Measurements from ENCODE around the gene SH2B2. TPM values are rescaled to one million over a fixed set of nuclear protein-coding genes. Genes with fewer than 3 reads are reported as not detected.
"Not testable (repeated sequence)": the region's sequence is repeated elsewhere in the genome, so short reads cannot be mapped to it uniquely, and the experiment has no call there.

SH2B2 gene
- total RNA-seq, 1 donor from 2014 or later, result 8.2 TPM

DNA sequence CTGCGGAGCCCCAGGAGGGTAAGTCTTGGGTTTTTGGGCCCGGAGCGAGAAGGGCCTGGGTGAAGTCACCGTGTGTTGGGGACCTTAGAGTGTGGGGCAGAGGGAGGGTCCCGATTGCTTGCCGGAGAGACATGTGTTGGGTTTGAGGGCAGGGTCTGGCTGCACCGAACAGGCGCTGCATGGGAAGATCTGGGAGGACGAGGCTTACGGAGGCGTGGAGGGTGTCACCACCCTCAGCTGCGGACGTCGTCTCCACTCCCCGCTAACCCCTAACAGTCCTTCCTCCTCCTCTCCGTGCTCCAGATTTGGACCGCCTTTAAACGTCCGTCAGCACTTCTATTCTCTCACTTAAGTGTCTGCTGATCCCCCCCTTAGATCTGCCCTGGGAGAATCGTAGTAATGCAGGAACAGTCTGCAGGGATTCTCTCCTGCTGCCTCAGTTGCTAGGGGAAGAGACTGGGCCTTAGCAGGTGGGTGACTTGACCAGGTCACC is 77.8 kb downstream of the SH2B2 start:
- Mint-ChIP-seq H3K4me1 (peaks cover 13% of the 10 kb centered on the region), H3K36me3 (peaks cover 13% of the 10 kb centered on the region), H3K4me3 (peak overlapping the region; percentile 86), H3K27ac (peak overlapping the region; percentile 92)
- DNase-seq (ENCODE audit: low spot score in 2 of 2, unreplicated experiment in 2 of 2); H3K9me3 Mint-ChIP-seq; H3K27me3 Mint-ChIP-seq (ENCODE audit: low read depth): not testable (repeated sequence)

DNA sequence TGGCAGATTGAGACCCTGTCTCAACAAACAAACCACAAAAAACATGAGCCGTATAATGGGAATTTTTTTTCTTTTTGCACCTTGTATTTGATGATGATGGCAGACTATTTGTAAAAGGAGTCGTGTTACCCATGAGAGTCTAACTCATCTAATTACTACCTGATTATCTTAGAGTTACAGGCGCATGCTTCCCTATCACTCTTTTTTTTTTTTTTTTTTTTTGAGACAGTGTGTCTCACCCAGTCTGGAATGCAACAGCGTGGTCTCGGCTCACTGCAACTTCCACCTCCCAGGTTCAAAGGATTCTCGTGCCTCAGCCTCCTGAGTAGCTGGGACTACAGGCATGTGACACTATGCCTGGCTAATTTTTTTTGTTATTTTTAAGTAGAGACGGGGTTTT is 78.7 kb downstream of the SH2B2 start:
- H3K27ac Mint-ChIP-seq; H3K9me3 Mint-ChIP-seq; DNase-seq (ENCODE audit: low spot score in 2 of 2, unreplicated experiment in 2 of 2); H3K27me3 Mint-ChIP-seq (ENCODE audit: low read depth): not testable (repeated sequence)
- Mint-ChIP-seq H3K4me3 (peak overlapping the region; percentile 86), H3K36me3 (peaks cover 20% of the 10 kb centered on the region), H3K4me1 (peaks cover 13% of the 10 kb centered on the region)

DNA sequence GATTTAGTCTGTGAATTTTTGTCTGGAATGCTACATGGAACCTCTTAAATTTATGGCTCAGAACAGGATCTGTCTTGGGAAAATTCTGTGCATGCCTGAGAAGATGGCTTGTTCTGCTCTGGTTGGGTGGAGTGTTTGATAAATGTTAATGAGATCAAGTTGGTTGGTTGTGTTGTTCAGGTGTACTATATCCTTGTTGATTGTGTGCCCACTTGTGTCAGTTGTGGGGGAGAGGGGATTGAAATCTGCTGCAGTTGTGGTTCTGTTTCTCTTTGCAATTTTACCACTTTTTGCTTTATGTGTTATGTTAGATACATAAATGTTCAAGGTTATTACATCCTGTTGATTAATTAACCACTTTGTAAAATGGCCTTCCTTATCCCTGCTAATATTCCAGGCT is 83.4 kb downstream of the SH2B2 start:
- not testable (repeated sequence) for H3K27me3 Mint-ChIP-seq (ENCODE audit: low read depth); H3K9me3 Mint-ChIP-seq; H3K4me1 Mint-ChIP-seq; H3K27ac Mint-ChIP-seq; H3K4me3 Mint-ChIP-seq; DNase-seq (ENCODE audit: low spot score in 2 of 2, unreplicated experiment in 2 of 2)
- peaks cover 34% of the 10 kb centered on the region for H3K36me3 Mint-ChIP-seq

Small RNA genes lying within 50 kb of the gene (microRNA-seq; reads per million reads assigned to microRNA genes)
- gene MIR4285, result not detected

Other genes starting within 250 kb of the SH2B2 start
- not detected in 3 replicates for gene SPDYE6, start 69.6 kb downstream of the SH2B2 start, total RNA-seq
- gene PRKRIP1, start 109.5 kb downstream of the SH2B2 start, total RNA-seq, result 50.3 to 57.7 TPM (median 53.7 TPM) in 3 replicates
- gene ORAI2, start 146.7 kb downstream of the SH2B2 start, total RNA-seq, result 27.3 to 27.9 TPM (median 27.5 TPM) in 3 replicates
- 14.9 to 19.4 TPM (median 18.6 TPM) in 3 replicates for gene ALKBH4, start 178.0 kb downstream of the SH2B2 start, total RNA-seq
- gene LRWD1, start 178.1 kb downstream of the SH2B2 start, total RNA-seq, result 19.2 to 21.1 TPM (median 19.2 TPM) in 3 replicates
- gene POLR2J, start 192.1 kb downstream of the SH2B2 start, total RNA-seq, result 37.1 to 40.3 TPM (median 37.9 TPM) in 3 replicates
- 6.5 to 8.4 TPM (median 8.2 TPM) in 3 replicates for gene RASA4B, start 230.9 kb downstream of the SH2B2 start, total RNA-seq

All from mesothelial cell of epicardium (in vitro differentiated cells).